Measurements from ENCODE around the gene LRRIQ3.

LRRIQ3 gene

GRCh38 chr1:74003806-74004205 is 194.2 kb downstream of the LRRIQ3 start:
- H3K36me3 ChIP-seq (ENCODE audit: control insufficient read depth, insufficient read depth, low read length): no peaks in the 10 kb centered on the region
- H3K9ac ChIP-seq (ENCODE audit: low read length): no peak overlapping the region
- no peaks in the 10 kb centered on the region for H3K9me3 ChIP-seq (ENCODE audit: control insufficient read depth, insufficient read depth, low read depth, low read length)
- no peaks in the 10 kb centered on the region for H3K27me3 ChIP-seq (ENCODE audit: control insufficient read depth, insufficient read depth, low read length)
- no peak overlapping the region for H3K4me3 ChIP-seq (ENCODE audit: low read depth, low read length)
- H3K4me1 ChIP-seq (ENCODE audit: control insufficient read depth, insufficient read depth, low read length): peaks cover 23% of the 10 kb centered on the region; the same call in 1 of the 2 replicates
- H3K27ac ChIP-seq (ENCODE audit: low read depth, low read length): peak overlapping the region; percentile 55; the same call in 1 of the 2 replicates

GRCh38 chr1:73998348-73998959 is 199.5 kb downstream of the LRRIQ3 start:
- no peak overlapping the region for H3K4me3 ChIP-seq (ENCODE audit: low read depth, low read length)
- no peak overlapping the region for H3K27ac ChIP-seq (ENCODE audit: low read depth, low read length)
- no peaks in the 10 kb centered on the region for H3K9me3 ChIP-seq (ENCODE audit: control insufficient read depth, insufficient read depth, low read depth, low read length)
- H3K36me3 ChIP-seq (ENCODE audit: control insufficient read depth, insufficient read depth, low read length): no peaks in the 10 kb centered on the region
- no peaks in the 10 kb centered on the region for H3K27me3 ChIP-seq (ENCODE audit: control insufficient read depth, insufficient read depth, low read length)
- H3K9ac ChIP-seq (ENCODE audit: low read length): no peak overlapping the region
- peaks cover 22% of the 10 kb centered on the region; the same call in 1 of the 2 replicates for H3K4me1 ChIP-seq (ENCODE audit: control insufficient read depth, insufficient read depth, low read length)

GRCh38 chr1:73980324-73981040 is 217.5 kb downstream of the LRRIQ3 start:
- Histone ChIP-seq H3K4me1 (ENCODE audit: control insufficient read depth, insufficient read depth, low read length) (no peaks in the 10 kb centered on the region), H3K9me3 (ENCODE audit: control insufficient read depth, insufficient read depth, low read depth, low read length) (peaks cover 12% of the 10 kb centered on the region), H3K27ac (ENCODE audit: low read depth, low read length) (no peak overlapping the region), H3K27me3 (ENCODE audit: control insufficient read depth, insufficient read depth, low read length) (no peaks in the 10 kb centered on the region), H3K9ac (ENCODE audit: low read length) (no peak overlapping the region), H3K36me3 (ENCODE audit: control insufficient read depth, insufficient read depth, low read length) (no peaks in the 10 kb centered on the region), H3K4me3 (ENCODE audit: low read depth, low read length) (no peak overlapping the region)

- Histone ChIP-seq H3K27ac (ENCODE audit: low read depth, low read length) (no peak overlapping the region), H3K9ac (ENCODE audit: low read length) (no peak overlapping the region), H3K4me1 (ENCODE audit: control insufficient read depth, insufficient read depth, low read length) (no peaks in the 10 kb centered on the region), H3K9me3 (ENCODE audit: control insufficient read depth, insufficient read depth, low read depth, low read length) (peaks cover 12% of the 10 kb centered on the region), H3K4me3 (ENCODE audit: low read depth, low read length) (no peak overlapping the region), H3K36me3 (ENCODE audit: control insufficient read depth, insufficient read depth, low read length) (no peaks in the 10 kb centered on the region), H3K27me3 (ENCODE audit: control insufficient read depth, insufficient read depth, low read length) (no peaks in the 10 kb centered on the region)
Observed at GRCh38 chr1:73979684-73980083, 218.3 kb downstream of the LRRIQ3 start.

GRCh38 chr1:73978964-73979363 is 219.0 kb downstream of the LRRIQ3 start:
- H3K9me3 ChIP-seq (ENCODE audit: control insufficient read depth, insufficient read depth, low read depth, low read length): peaks cover 12% of the 10 kb centered on the region
- H3K27me3 ChIP-seq (ENCODE audit: control insufficient read depth, insufficient read depth, low read length): no peaks in the 10 kb centered on the region
- H3K4me3 ChIP-seq (ENCODE audit: low read depth, low read length): no peak overlapping the region
- no peaks in the 10 kb centered on the region for H3K36me3 ChIP-seq (ENCODE audit: control insufficient read depth, insufficient read depth, low read length)
- H3K9ac ChIP-seq (ENCODE audit: low read length): no peak overlapping the region
- no peaks in the 10 kb centered on the region for H3K4me1 ChIP-seq (ENCODE audit: control insufficient read depth, insufficient read depth, low read length)
- H3K27ac ChIP-seq (ENCODE audit: low read depth, low read length): no peak overlapping the region
